Stimulated activated naive CD8-positive, alpha-beta T cell treated with anti-CD3 and anti-CD28 coated beads, Interleukin-15, Interleukin-2, amounts not matched to agents 100 ng/mL and 50 ng/mL, for 24 hours (primary cell): ENCODE data around the gene NKD2.

Experiments
- H3K27ac Mint-ChIP-seq: one replicate; pipeline ENCODE4 v1.8.0; 2021; ENCODE audit warnings: mild to moderate bottlenecking, mixed read lengths
- H3K27me3 Mint-ChIP-seq: one replicate; pipeline ENCODE4 v1.8.0; 2021; ENCODE audit warnings: mixed read lengths
- H3K36me3 Mint-ChIP-seq: one replicate; pipeline ENCODE4 v1.8.0; 2021; ENCODE audit warnings: low read depth, mixed read lengths
- H3K4me1 Mint-ChIP-seq: one replicate; pipeline ENCODE4 v1.8.0; 2021; ENCODE audit warnings: low read depth, mixed read lengths
- H3K4me3 Mint-ChIP-seq: one replicate; pipeline ENCODE4 v1.8.0; 2021; ENCODE audit warnings: mild to moderate bottlenecking, mixed read lengths
- H3K9me3 Mint-ChIP-seq: one replicate; pipeline ENCODE4 v1.8.0; 2021; ENCODE audit warnings: mixed read lengths

NKD2 gene

GRCh38 chr5:1032551-1033027 is 24.0 kb downstream of the NKD2 start:
- Mint-ChIP-seq H3K9me3 (no peaks in the 10 kb centered on the region), H3K4me1 (no peaks in the 10 kb centered on the region), H3K27ac (no peak overlapping the region), H3K27me3 (no peaks in the 10 kb centered on the region), H3K36me3 (no peaks in the 10 kb centered on the region), H3K4me3 (no peak overlapping the region)

DNA sequence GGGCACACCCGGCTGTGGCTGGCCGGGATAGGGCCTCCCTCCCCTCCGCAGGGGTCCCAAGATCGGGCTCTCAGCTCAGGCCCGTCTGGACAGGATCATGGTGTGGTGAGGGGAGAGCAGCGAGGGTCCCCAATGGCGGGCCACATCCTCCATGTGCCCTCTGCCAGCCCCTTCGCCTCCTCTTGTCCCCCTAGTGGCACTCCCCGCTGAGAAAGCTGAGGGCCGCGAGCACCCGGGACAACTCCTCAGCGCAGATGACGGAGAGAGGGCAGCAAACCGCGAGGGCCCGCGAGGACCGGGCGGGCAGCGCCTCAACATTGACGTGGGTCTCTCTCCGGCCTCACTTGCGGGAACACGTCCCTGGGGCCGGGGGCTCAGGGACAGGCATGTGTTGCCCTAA is 24.6 kb downstream of the NKD2 start:
- Mint-ChIP-seq H3K9me3 (no peaks in the 10 kb centered on the region), H3K4me3 (no peak overlapping the region), H3K36me3 (no peaks in the 10 kb centered on the region), H3K27me3 (no peaks in the 10 kb centered on the region), H3K27ac (no peak overlapping the region), H3K4me1 (no peaks in the 10 kb centered on the region)

- H3K9me3 Mint-ChIP-seq: no peaks in the 10 kb centered on the region
- H3K4me3 Mint-ChIP-seq: no peak overlapping the region
- no peak overlapping the region for H3K27ac Mint-ChIP-seq
- H3K4me1 Mint-ChIP-seq: no peaks in the 10 kb centered on the region
- no peaks in the 10 kb centered on the region for H3K36me3 Mint-ChIP-seq
- no peaks in the 10 kb centered on the region for H3K27me3 Mint-ChIP-seq
Observed at GRCh38 chr5:1033606-1034420, 25.2 kb downstream of the NKD2 start.

- no peaks in the 10 kb centered on the region for H3K4me1 Mint-ChIP-seq
- H3K27me3 Mint-ChIP-seq: no peaks in the 10 kb centered on the region
- H3K36me3 Mint-ChIP-seq: no peaks in the 10 kb centered on the region
- no peak overlapping the region for H3K27ac Mint-ChIP-seq
- H3K4me3 Mint-ChIP-seq: no peak overlapping the region
- no peaks in the 10 kb centered on the region for H3K9me3 Mint-ChIP-seq
Observed at GRCh38 chr5:1034421-1034905, 25.9 kb downstream of the NKD2 start.

GRCh38 chr5:1034986-1035385 is 26.4 kb downstream of the NKD2 start:
- Mint-ChIP-seq H3K36me3 (no peaks in the 10 kb centered on the region), H3K27ac (no peak overlapping the region), H3K27me3 (no peaks in the 10 kb centered on the region), H3K9me3 (no peaks in the 10 kb centered on the region), H3K4me3 (no peak overlapping the region), H3K4me1 (no peaks in the 10 kb centered on the region)

DNA sequence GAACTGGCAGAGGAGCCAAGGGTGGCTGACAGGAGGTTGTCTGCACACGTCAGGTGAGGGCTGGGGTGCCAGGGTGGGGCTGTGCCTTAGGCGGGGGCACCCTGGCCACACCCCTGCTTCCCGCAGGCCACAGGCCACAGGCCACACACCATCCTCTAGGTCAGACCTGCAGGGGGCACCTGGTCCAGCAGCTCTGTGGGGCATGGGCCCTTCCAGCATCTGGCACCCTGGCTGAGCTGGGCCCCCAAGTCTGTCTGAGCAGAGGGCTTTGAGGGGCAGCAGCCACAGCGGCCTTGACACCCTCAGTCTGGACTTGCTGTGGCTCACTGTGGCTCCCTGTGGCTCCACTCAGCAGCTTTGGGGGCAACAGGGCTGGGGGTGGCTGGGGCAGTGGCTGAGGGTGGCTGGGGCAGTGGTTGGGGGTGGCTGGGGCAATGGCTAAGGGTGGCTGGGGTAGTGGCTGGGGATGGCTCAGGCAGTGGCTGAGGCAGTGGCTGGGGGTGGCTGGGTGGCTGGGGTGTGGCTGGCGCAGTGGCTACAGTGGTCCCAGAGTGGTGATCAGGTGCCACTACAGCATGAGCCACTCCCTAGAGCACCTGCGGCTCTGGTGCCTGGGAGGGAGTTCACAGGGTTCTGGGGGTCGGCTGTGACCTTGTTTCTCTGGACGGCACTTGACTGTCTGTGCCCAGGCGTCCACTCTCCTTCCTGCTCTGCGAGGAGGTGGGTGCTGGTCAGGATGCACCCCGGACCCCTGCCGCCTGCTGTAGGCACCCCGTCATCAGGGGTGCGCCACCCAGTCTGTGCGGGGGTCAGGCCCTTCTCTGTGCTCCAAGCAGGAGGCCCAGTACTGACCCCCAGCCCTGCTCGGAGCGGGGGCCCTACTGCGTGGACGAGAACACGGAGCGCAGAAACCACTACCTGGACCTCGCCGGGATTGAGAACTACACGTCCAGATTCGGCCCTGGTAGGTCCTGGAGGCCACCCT is 27.1 kb downstream of the NKD2 start:
- H3K27me3 Mint-ChIP-seq: no peaks in the 10 kb centered on the region
- no peaks in the 10 kb centered on the region for H3K4me1 Mint-ChIP-seq
- H3K36me3 Mint-ChIP-seq: no peaks in the 10 kb centered on the region
- no peak overlapping the region for H3K27ac Mint-ChIP-seq
- no peaks in the 10 kb centered on the region for H3K9me3 Mint-ChIP-seq
- H3K4me3 Mint-ChIP-seq: no peak overlapping the region

DNA sequence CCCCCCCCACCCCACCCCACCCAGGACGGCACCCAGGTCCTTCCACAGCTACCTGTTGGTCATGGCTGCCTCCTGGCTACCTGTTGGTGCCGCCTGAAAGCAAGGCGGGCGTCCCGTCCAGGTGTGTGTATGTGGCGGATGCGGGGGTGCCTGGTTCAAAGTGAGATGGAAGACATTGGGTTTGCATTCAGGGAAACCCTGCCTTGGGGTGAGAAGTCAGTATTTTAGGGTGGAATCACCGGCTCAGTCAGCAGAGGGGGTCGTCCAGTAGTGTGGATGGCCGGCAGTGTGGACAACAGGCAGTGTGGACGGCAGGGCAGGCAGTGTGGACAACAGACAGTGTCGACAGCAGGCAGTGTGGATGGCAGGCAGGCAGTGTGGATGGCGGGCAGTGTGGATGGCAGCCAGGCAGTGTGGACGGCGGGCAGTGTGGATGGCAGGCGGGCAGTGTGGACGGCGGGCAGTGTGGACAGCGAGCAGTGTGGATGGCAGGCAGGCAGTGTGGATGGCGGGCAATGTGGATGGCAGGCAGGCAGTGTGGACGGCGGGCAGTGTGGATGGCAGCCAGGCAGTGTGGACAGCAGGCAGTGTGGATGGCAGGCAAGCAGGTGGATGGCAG is 28.0 kb downstream of the NKD2 start:
- Mint-ChIP-seq H3K36me3 (no peaks in the 10 kb centered on the region), H3K27ac (no peak overlapping the region), H3K4me3 (no peak overlapping the region)

DNA sequence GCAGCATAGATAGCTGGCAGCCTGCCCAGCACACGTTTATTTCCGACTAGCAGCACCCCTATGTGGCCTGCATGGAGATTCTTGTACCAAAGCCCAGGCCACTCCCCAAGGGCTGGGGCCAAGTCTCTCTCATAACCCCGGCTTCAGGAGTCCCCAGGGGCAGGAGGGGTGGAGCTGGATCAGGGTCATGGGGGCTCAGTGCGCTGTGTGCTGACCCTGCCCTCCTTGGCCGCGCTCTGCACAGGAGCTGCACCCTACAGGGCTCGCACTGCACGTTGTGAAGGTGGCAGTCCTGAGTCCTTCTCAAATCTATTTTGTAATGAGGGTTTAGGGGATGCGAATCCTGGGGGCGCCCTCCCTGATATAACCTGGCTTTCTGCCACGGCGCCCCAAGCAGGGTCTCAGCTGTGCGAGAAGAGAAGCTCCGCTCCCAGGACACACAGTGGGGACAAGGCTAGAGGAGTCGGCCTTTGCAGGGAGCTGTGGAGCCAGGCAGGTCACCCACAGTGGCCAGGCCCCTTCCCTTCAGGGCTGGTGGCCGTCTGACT is 28.6 kb downstream of the NKD2 start:
- H3K27ac Mint-ChIP-seq: no peak overlapping the region
- no peak overlapping the region for H3K4me3 Mint-ChIP-seq
- peaks cover 11% of the 10 kb centered on the region for H3K4me1 Mint-ChIP-seq
- no peaks in the 10 kb centered on the region for H3K36me3 Mint-ChIP-seq
- no peaks in the 10 kb centered on the region for H3K27me3 Mint-ChIP-seq
- H3K9me3 Mint-ChIP-seq: peaks cover 14% of the 10 kb centered on the region

More for the DNA sequence above, 28.0 kb downstream of the NKD2 start:
- peaks cover 6% of the 10 kb centered on the region for H3K4me1 Mint-ChIP-seq
- H3K9me3 Mint-ChIP-seq: peaks cover 8% of the 10 kb centered on the region
- H3K27me3 Mint-ChIP-seq: no peaks in the 10 kb centered on the region

- peaks cover 21% of the 10 kb centered on the region for H3K9me3 Mint-ChIP-seq
- no peak overlapping the region for H3K27ac Mint-ChIP-seq
- H3K4me1 Mint-ChIP-seq: peaks cover 12% of the 10 kb centered on the region
- H3K4me3 Mint-ChIP-seq: no peak overlapping the region
- H3K36me3 Mint-ChIP-seq: no peaks in the 10 kb centered on the region
- H3K27me3 Mint-ChIP-seq: no peaks in the 10 kb centered on the region
Observed at GRCh38 chr5:1037671-1038416, 29.2 kb downstream of the NKD2 start.

GRCh38 chr5:1038417-1039209 is 30.0 kb downstream of the NKD2 start:
- H3K27ac Mint-ChIP-seq: no peak overlapping the region
- H3K27me3 Mint-ChIP-seq: no peaks in the 10 kb centered on the region
- no peaks in the 10 kb centered on the region for H3K36me3 Mint-ChIP-seq
- peaks cover 18% of the 10 kb centered on the region for H3K4me1 Mint-ChIP-seq
- H3K4me3 Mint-ChIP-seq: no peak overlapping the region
- peaks cover 28% of the 10 kb centered on the region for H3K9me3 Mint-ChIP-seq

DNA sequence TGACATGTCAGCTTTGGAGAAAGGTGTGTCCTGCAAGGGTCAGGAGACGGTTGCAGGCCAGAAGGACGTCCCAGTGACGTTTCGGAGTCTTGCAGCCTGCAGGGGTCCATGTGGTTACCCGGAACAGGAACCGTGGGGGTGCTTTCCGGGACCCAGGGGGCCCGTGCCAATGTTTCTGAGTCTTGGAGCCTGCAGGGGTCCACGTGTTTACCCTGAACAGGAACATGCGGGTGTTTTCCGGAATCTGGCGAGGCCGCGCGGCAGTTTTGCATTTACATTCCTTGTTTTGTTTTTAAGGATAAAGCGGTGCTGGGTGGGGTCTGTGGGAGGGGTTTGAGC is 30.6 kb downstream of the NKD2 start:
- Mint-ChIP-seq H3K4me1 (peaks cover 20% of the 10 kb centered on the region), H3K9me3 (peaks cover 34% of the 10 kb centered on the region), H3K27me3 (no peaks in the 10 kb centered on the region), H3K4me3 (no peak overlapping the region), H3K27ac (no peak overlapping the region), H3K36me3 (peaks cover under 1% of the 10 kb centered on the region)

DNA sequence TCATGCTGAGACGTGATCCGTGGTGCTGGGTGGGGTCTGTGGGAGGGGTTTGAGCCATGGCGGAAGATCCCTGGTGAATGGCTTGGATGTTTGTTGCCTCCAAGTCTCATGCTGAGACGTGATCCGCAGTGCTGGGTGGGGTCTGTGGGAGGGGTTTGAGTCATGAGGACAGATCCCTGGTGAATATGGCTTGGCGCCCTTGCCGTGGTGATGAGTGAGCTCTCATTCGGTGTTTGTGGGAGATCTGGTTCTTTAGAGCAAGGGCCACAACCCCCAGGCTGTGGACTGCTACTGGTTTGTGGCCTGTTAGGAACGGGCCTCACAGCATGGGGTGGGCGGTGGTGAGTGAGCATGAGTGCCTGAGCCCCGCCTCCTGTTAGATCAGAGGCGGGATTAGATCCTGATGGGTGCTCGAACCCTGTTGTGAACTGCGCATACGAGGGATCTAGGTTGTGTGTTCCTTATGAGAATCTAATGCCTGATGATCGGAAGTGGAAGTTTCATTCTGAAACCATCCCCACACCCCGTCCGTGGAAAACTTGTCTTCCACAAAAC is 31.2 kb downstream of the NKD2 start:
- H3K4me1 Mint-ChIP-seq: peaks cover 20% of the 10 kb centered on the region
- H3K9me3 Mint-ChIP-seq: peaks cover 40% of the 10 kb centered on the region
- H3K27me3 Mint-ChIP-seq: no peaks in the 10 kb centered on the region
- no peak overlapping the region for H3K4me3 Mint-ChIP-seq
- H3K36me3 Mint-ChIP-seq: peaks cover 6% of the 10 kb centered on the region
- H3K27ac Mint-ChIP-seq: no peak overlapping the region

DNA sequence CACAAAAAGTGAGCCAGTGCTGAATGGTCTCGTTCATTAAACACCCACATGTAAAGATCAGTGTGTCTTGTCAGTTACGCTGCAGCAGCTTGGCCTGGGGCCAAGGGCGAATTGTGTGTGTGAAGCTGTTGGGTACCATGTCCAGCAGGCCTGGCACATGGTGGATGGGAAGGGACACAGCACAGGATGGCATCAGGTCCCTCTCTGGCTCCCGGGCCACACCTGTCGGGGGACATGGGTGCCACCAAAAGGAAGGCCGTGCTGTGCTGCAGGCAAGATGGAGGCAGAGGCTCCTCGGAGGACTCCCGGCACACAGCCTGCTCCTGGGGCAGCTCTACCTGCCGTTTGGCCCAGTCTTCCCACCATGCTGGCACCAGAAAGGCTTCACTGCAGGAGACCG is 32.0 kb downstream of the NKD2 start:
- peaks cover 48% of the 10 kb centered on the region for H3K9me3 Mint-ChIP-seq
- H3K4me1 Mint-ChIP-seq: peaks cover 20% of the 10 kb centered on the region
- peaks cover 8% of the 10 kb centered on the region for H3K36me3 Mint-ChIP-seq
- H3K27me3 Mint-ChIP-seq: no peaks in the 10 kb centered on the region
- H3K4me3 Mint-ChIP-seq: no peak overlapping the region
- H3K27ac Mint-ChIP-seq: no peak overlapping the region
